A673 (cell line): ENCODE data around the gene JHY. TPM values are rescaled to one million over a fixed set of nuclear protein-coding genes. Genes with fewer than 3 reads are reported as not detected.

ENCODE experiments used
- BruUV-seq: library from RNA; stranded (reverse); fragments of 400-500 nt; replicated peaks from 2 replicates; lab custom pipeline; 2021; lab: Mats Ljungman, UMichigan
- CTCF ChIA-PET: fragments of 300-600 bp; sonication (Branson Sonifier 250); formaldehyde crosslinking; loops from one replicate; lab custom pipeline; 2022; ENCODE audit warnings: antibody characterized with exemption; lab: Charles Lee
- POLR2A ChIA-PET: fragments of 300-600 bp; sonication (Branson Sonifier 250); formaldehyde crosslinking; loops from one replicate; lab custom pipeline; 2022; ENCODE audit warnings: antibody characterized with exemption; ENCODE audit not compliant: low non-redundant PET; lab: Charles Lee
- DNase-seq: peaks from one replicate; pipeline ENCODE4 v3.0.0-alpha.2; 2015; ENCODE audit warnings: low spot score
- H3K27ac ChIP-seq: fragments of 200-600 bp; sonication (generic); 2 replicates; pipeline ENCODE4 v1.5.1; 2016; ENCODE audit warnings: mixed run types, low read depth, mild to moderate bottlenecking, mixed read lengths, antibody characterized with exemption, low read length; ENCODE audit not compliant: poor library complexity, severe bottlenecking
- H3K27me3 ChIP-seq: fragments of 200-600 bp; sonication (generic); replicated peaks from 2 replicates; pipeline ENCODE4 v1.6.1; 2017; ENCODE audit warnings: mixed run types, low read depth, mild to moderate bottlenecking, mixed read lengths, antibody characterized with exemption, low read length; ENCODE audit not compliant: insufficient read depth, poor library complexity
- H3K36me3 ChIP-seq: fragments of 200-600 bp; sonication (generic); 2 replicates; pipeline ENCODE4 v1.6.1; 2016; ENCODE audit warnings: mixed run types, mild to moderate bottlenecking, mixed read lengths, antibody characterized with exemption, low read length; ENCODE audit not compliant: insufficient read depth, poor library complexity, severe bottlenecking
- H3K4me1 ChIP-seq: fragments of 200-600 bp; sonication (generic); 2 replicates; pipeline ENCODE4 v1.6.1; 2017; ENCODE audit warnings: mixed run types, mild to moderate bottlenecking, mixed read lengths, antibody characterized with exemption, low read length; ENCODE audit not compliant: insufficient read depth, poor library complexity, severe bottlenecking
- H3K4me3 ChIP-seq: fragments of 200-600 bp; sonication (generic); 2 replicates; pipeline ENCODE4 v1.5.1; 2016; ENCODE audit warnings: low read depth, mixed run types, mild to moderate bottlenecking, mixed read lengths, low read length; ENCODE audit not compliant: poor library complexity, severe bottlenecking
- H3K9me3 ChIP-seq: fragments of 200-600 bp; sonication (generic); 2 replicates; pipeline ENCODE4 v1.6.1; 2016; ENCODE audit warnings: mixed run types, low read depth, mild to moderate bottlenecking, mixed read lengths, antibody characterized with exemption, low read length; ENCODE audit not compliant: poor library complexity, severe bottlenecking
- EZH2 ChIP-seq: fragments of 200-600 bp; sonication (generic); IDR thresholded peaks from 2 replicates; pipeline ENCODE4 v1.6.1; 2017; ENCODE audit warnings: borderline replicate concordance, low read depth, mild to moderate bottlenecking, mixed read lengths, antibody characterized with exemption, low read length; ENCODE audit not compliant: poor library complexity, severe bottlenecking
- intact Hi-C: fragments of 100-400 bp; cut with micrococcal nuclease; formaldehyde crosslinking; loops from one replicate; pipeline ENCODE4 v1.10.0; 2022; ENCODE audit not compliant: unreplicated experiment
- total RNA-seq: library from RNA; stranded (reverse); gene quantifications from 2 replicates; pipeline ENCODE4 v1.2.3, GENCODE V29; 2021
- TF ChIP-seq, protein P1 (sequence below): fragments of 300-800, 200-600 bp; sonication (generic); conservative IDR thresholded peaks from 2 replicates; pipeline ENCODE4 v1.5.1; 2017; ENCODE audit warnings: low read depth, mild to moderate bottlenecking, antibody characterized with exemption, low read length, moderate library complexity, mixed read lengths

JHY gene
- total RNA-seq, 1 experiment from 2014 or later = 4.4 TPM

DNA sequence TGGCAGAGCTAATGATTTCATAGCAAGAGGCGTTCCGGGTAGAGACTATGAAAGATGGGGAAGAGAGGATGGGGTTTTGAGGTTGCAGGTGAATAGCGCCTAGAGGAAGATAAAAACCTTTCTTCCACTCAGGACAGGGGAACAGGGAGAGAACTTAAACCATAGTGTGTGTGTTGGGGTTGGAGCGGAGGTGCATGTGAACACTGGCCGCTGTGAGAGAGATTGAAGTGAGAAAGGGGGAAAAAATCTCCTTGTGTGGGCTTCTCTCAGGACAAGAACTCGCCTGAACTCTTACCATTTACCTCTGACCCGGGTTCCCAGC, 95.7 kb downstream of the JHY start:
- Histone ChIP-seq H3K9me3 (no peaks in the 10 kb centered on the region), H3K36me3 (no peaks in the 10 kb centered on the region), H3K4me3 (no peak overlapping the region), H3K27ac (no peak overlapping the region), H3K4me1 (no peaks in the 10 kb centered on the region), H3K27me3 (peaks cover 99% of the 10 kb centered on the region)
- TF ChIP-seq, protein P1, sequence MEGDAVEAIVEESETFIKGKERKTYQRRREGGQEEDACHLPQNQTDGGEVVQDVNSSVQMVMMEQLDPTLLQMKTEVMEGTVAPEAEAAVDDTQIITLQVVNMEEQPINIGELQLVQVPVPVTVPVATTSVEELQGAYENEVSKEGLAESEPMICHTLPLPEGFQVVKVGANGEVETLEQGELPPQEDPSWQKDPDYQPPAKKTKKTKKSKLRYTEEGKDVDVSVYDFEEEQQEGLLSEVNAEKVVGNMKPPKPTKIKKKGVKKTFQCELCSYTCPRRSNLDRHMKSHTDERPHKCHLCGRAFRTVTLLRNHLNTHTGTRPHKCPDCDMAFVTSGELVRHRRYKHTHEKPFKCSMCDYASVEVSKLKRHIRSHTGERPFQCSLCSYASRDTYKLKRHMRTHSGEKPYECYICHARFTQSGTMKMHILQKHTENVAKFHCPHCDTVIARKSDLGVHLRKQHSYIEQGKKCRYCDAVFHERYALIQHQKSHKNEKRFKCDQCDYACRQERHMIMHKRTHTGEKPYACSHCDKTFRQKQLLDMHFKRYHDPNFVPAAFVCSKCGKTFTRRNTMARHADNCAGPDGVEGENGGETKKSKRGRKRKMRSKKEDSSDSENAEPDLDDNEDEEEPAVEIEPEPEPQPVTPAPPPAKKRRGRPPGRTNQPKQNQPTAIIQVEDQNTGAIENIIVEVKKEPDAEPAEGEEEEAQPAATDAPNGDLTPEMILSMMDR = no peak
- TF ChIP-seq EZH2 = no peak
- intact Hi-C loops = no loop called here
- ChIA-PET POLR2A (no interaction called here), CTCF (no interaction called here)
- BruUV-seq = no TSS peak
- no peak for DNase-seq

DNA sequence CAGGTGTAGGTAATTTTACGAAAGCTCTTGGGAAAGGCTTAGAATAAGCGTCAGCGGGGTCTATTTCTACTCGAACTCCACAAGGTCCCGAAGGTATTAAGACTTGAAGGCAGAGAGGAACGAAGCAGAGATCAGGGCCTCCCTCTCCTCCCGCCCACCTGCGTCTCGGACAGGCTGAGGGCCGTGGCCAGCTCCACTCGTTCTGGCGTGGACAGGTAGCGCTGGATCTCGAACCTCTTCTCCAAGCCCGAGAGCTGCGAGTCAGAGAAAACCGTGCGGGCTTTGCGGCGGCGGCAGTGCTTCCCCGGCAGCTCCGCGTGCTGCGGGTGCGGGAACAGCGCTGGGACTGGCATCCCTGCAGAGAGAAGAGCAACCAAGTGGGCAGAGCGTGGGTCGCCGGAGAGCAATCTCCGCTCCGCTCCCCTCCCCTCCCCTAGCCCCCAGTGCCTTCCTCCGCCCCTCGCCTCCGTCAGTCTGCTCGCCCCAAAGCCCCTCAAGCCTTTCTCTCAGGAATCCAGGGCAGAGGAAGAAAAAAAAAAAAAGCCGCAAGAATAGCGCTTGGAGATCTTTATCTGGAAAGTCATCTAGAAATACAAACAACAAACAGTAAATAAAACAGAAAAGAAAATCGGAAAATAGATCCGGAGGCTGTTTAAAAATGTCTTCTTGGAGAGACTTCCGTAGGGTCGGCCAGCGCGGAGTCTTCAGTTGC, 96.7 kb downstream of the JHY start:
- BruUV-seq = no TSS peak
- Histone ChIP-seq H3K27ac (no peak overlapping the region), H3K27me3 (peaks cover 99% of the 10 kb centered on the region), H3K9me3 (no peaks in the 10 kb centered on the region), H3K4me3 (no peak overlapping the region), H3K4me1 (no peaks in the 10 kb centered on the region), H3K36me3 (no peaks in the 10 kb centered on the region)
- intact Hi-C loops = no loop called here
- TF ChIP-seq, protein P1 = no peak
- TF ChIP-seq EZH2 = peak; percentile 76
- CTCF ChIA-PET = no interaction called here
- DNase-seq = no peak
- POLR2A ChIA-PET = no interaction called here

DNA sequence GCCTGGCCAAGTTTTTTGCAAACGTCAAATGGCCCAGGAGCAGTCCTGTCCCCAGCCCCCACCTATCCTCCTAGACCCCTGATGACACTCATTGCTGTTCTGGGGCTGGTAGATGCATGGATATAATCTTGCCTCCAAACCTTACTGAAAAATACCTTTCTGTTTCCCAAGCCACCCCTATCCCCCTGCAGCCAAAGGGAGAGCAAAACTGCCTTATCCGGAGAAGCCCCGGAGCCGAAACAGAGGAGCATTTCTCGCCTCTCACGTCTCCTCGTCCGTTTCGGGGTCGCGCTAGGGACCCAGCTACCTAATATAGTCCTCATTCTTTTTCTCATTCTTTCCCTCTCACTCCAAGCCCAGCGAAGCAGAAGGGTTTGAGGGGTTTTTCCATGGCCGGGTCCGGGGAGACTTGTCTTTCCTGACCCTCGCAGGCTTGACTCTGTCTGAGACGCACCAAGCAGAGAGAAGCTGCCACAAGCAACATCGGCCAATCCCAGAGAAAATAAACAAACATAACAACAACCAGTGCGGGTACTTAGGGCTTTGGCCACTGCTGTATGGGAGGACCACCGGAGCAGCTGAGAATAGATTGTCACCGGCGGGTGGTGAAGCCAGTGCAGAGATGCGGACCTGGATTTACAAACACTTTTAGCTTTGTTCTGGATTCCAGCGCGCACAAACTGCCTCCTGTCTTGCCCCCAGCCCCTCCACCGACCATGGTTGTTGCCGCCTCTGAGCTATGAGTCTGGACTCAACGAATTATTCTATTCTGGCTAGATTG, 97.4 kb downstream of the JHY start:
- H3K27ac ChIP-seq = no peak overlapping the region
- no peaks in the 10 kb centered on the region for H3K36me3 ChIP-seq
- H3K4me1 ChIP-seq = no peaks in the 10 kb centered on the region
- BruUV-seq = no TSS peak
- no peak overlapping the region for H3K4me3 ChIP-seq
- ChIA-PET POLR2A (no interaction called here), CTCF (no interaction called here)
- intact Hi-C loops = no loop called here
- H3K9me3 ChIP-seq = no peaks in the 10 kb centered on the region
- DNase-seq = no peak
- peak; percentile 76 for TF ChIP-seq EZH2
- TF ChIP-seq, protein P1 = no peak
- peaks cover 99% of the 10 kb centered on the region for H3K27me3 ChIP-seq
